Liver (tissue), 9 donors: ENCODE results near the gene RELN. TPM values are rescaled to one million over a fixed set of nuclear protein-coding genes. Genes with fewer than 3 reads are reported as not detected.
A peak's percentile ranks its signal among the peaks of the same experiment; 100 is the strongest.
"Not testable (repeated sequence)": the region's sequence is repeated elsewhere in the genome, so short reads cannot be mapped to it uniquely, and the experiment has no call there.

ENCODE experiments used
- DNase-seq: peaks from one replicate; pipeline ENCODE4 v3.0.0-alpha.2; 2017; ENCODE audit warnings: low spot score
- H3K27ac ChIP-seq, 2 donors: one replicate each; pipeline ENCODE4 v1.7.0; 2013; ENCODE audit warnings: inconsistent platforms in 2 of 2, low read length in 2 of 2, control low read depth in 1 of 2, low read depth in 1 of 2, mild to moderate bottlenecking in 1 of 2
- H3K27me3 ChIP-seq, 4 donors: one replicate each; pipeline versions ENCODE4 v1.6.1 to v1.7.0; 2013; ENCODE audit warnings: low read length in 3 of 4, inconsistent platforms in 1 of 4, mild to moderate bottlenecking in 1 of 4, moderate library complexity in 1 of 4; ENCODE audit not compliant: control insufficient read depth in 4 of 4, insufficient read depth in 4 of 4
- H3K36me3 ChIP-seq, 4 donors: one replicate each; pipeline versions ENCODE4 v1.6.1 to v1.7.0; 2013; ENCODE audit warnings: low read length in 3 of 4, mild to moderate bottlenecking in 3 of 4, low read depth in 1 of 4, moderate library complexity in 1 of 4; ENCODE audit not compliant: control insufficient read depth in 4 of 4, insufficient read depth in 3 of 4
- H3K4me1 ChIP-seq, 4 donors: one replicate each; pipeline versions ENCODE4 v1.6.1 to v1.7.0; 2013; ENCODE audit warnings: low read length in 3 of 4, mild to moderate bottlenecking in 3 of 4, moderate library complexity in 1 of 4; ENCODE audit not compliant: control insufficient read depth in 4 of 4, insufficient read depth in 4 of 4
- H3K4me3 ChIP-seq, 3 donors: one replicate each; pipeline versions ENCODE4 v1.6.1 to v1.7.0; 2013; ENCODE audit warnings: low read length in 3 of 3, control low read depth in 1 of 3, low read depth in 1 of 3, mild to moderate bottlenecking in 1 of 3
- H3K9ac ChIP-seq, 2 donors: one replicate each; pipeline ENCODE4 v1.7.0; 2013; ENCODE audit warnings: low read length in 2 of 2, mild to moderate bottlenecking in 2 of 2, moderate library complexity in 2 of 2, control low read depth in 1 of 2, low read depth in 1 of 2
- H3K9me3 ChIP-seq, 4 donors: one replicate each; pipeline versions ENCODE4 v1.6.1 to v1.7.0; 2013; ENCODE audit warnings: low read length in 3 of 4; ENCODE audit not compliant: control insufficient read depth in 4 of 4
- EGR1 ChIP-seq, 2 donors: IDR thresholded peaks; 2 replicates each; pipeline ENCODE4 v1.6.1; 2016 to 2018; ENCODE audit warnings: antibody characterized with exemption in 2 of 2, low read depth in 2 of 2
- FOXA1 ChIP-seq: IDR thresholded peaks from 2 replicates; pipeline ENCODE4 v1.6.1; 2016; ENCODE audit warnings: antibody characterized with exemption
- FOXA2 ChIP-seq: IDR thresholded peaks from 2 replicates; pipeline ENCODE4 v1.6.1; 2016; ENCODE audit warnings: antibody characterized with exemption
- HNF4A ChIP-seq, 2 donors: conservative IDR thresholded peaks; 2 replicates each; pipeline ENCODE4 v1.6.1; 2016; ENCODE audit warnings: antibody characterized with exemption in 2 of 2, mild to moderate bottlenecking in 2 of 2
- HNF4G ChIP-seq: IDR thresholded peaks from 2 replicates; pipeline ENCODE4 v1.6.1; 2016; ENCODE audit warnings: antibody characterized with exemption
- JUND ChIP-seq, 2 donors: IDR thresholded peaks; 2 replicates each; pipeline ENCODE4 v1.6.1; 2016; ENCODE audit warnings: antibody characterized with exemption in 2 of 2
- NR2F2 ChIP-seq: IDR thresholded peaks from 2 replicates; pipeline ENCODE4 v1.6.1; 2016; ENCODE audit warnings: antibody characterized with exemption
- RAD21 ChIP-seq, 2 donors: IDR thresholded peaks; 2 replicates each; pipeline ENCODE4 v1.6.1; 2016; ENCODE audit warnings: antibody characterized with exemption in 2 of 2, mild to moderate bottlenecking in 2 of 2
- RXRA ChIP-seq, 2 donors: IDR thresholded peaks; 2 replicates each; pipeline ENCODE4 v1.6.1; 2017 to 2018; ENCODE audit warnings: antibody characterized with exemption in 2 of 2, mild to moderate bottlenecking in 1 of 2
- SP1 ChIP-seq: IDR thresholded peaks from 2 replicates; pipeline ENCODE4 v1.6.1; 2018; ENCODE audit warnings: antibody characterized with exemption, mild to moderate bottlenecking
- TAF1 ChIP-seq: conservative IDR thresholded peaks from 2 replicates; pipeline ENCODE4 v1.6.1; 2016; ENCODE audit warnings: antibody characterized with exemption, mild to moderate bottlenecking
- YY1 ChIP-seq: IDR thresholded peaks from 2 replicates; pipeline ENCODE4 v1.6.1; 2016; ENCODE audit warnings: antibody characterized with exemption, mild to moderate bottlenecking
- WGBS: extraction: QIAGEN DNeasy Blood & Tissue Kit; methylation state at CpG from one replicate; pipeline ENCODE4 v1.1.7; 2013; 5-methylcytosine and 5-hydroxymethylcytosine counted together
- polyA plus RNA-seq, 2 donors: library from polyadenylated mRNA; stranded (reverse) in 1 of 2; unstranded in 1 of 2; fragments of 200-250 nt in 1 of 2; fragments of >200 nt in 1 of 2; fragmentation: Nextera tagmentation in 1 of 2; extraction: Ambion mirVana in 1 of 2; gene quantifications; one replicate each; pipeline versions ENCODE4 v1.2.1 to v1.2.3, GENCODE V29; 2013 to 2015
- total RNA-seq, 2 donors: library from RNA; depleted of rRNA; stranded (reverse); fragments of >200 nt; gene quantifications; one replicate each; pipeline ENCODE4 v1.2.3, GENCODE V29; 2014
- TF ChIP-seq, protein P1 (sequence below): IDR thresholded peaks from 2 replicates; pipeline ENCODE4 v1.6.1; 2016; ENCODE audit warnings: antibody characterized with exemption
- TF ChIP-seq, protein P2 (sequence below): IDR thresholded peaks from 2 replicates; pipeline ENCODE4 v1.6.1; 2016; ENCODE audit warnings: antibody characterized with exemption
- TF ChIP-seq, protein P3 (sequence below): fragments of 150-350 bp; IDR thresholded peaks from 2 replicates; pipeline ENCODE4 v1.5.1; 2017; ENCODE audit warnings: improper control_type of control experiment, low read depth, low read length; ENCODE audit not compliant: missing input control
- TF ChIP-seq, protein P4 (sequence below): IDR thresholded peaks from 2 replicates; pipeline ENCODE4 v1.6.1; 2016; ENCODE audit warnings: antibody characterized with exemption
- donor health status: healthy.
- donor health status: healthy.
- donor health status: healthy.
- donor health status: healthy.
- donor health status: healthy.

Gene RELN
- total and polyA plus RNA-seq, 4 donors: 10.0 to 69.8 (median 28.4) TPM

DNA sequence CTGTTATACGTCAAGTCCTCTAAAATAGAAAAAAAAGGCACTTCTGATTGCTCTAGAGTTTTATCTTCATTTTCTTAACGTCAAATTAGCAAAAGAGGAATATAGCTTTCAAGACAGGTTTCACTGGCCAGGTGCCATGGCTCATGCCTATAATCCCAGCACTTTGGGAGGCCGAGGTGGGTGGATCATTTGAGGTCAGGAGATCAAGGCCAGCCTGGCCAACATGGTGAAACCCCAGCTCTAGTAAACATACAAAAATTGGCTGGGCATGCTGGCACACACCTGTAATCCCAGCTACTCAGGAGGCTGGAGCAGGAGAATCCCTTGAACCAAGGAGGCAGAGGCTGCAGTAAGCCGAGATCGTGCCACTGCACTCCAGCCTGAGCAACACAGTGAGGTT, 173.5 kb downstream of the RELN start:
- H3K4me1 ChIP-seq: peaks cover 5 to 17% (median 9%) of the 10 kb centered on the region in 4 donors
- not testable (repeated sequence) for H3K4me3 ChIP-seq, H3K27ac ChIP-seq, DNase-seq, H3K27me3 ChIP-seq, H3K9me3 ChIP-seq, H3K36me3 ChIP-seq, H3K9ac ChIP-seq
- TF ChIP-seq RXRA (IDR thresholded peaks at IDR 0.05) (peak; percentile 40 to 64), RAD21 (IDR thresholded peaks at IDR 0.05) (peak in 1 of 2 donors; percentile 11), HNF4A (conservative IDR thresholded peaks at IDR 0.05) (peak; percentile 36 to 63), NR2F2 (peak; percentile 68)
- TF ChIP-seq, protein P1, sequence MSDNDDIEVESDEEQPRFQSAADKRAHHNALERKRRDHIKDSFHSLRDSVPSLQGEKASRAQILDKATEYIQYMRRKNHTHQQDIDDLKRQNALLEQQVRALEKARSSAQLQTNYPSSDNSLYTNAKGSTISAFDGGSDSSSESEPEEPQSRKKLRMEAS: peak; percentile 9
- WGBS: 67% methylated on average over 5 of the region's 5 CpGs

DNA sequence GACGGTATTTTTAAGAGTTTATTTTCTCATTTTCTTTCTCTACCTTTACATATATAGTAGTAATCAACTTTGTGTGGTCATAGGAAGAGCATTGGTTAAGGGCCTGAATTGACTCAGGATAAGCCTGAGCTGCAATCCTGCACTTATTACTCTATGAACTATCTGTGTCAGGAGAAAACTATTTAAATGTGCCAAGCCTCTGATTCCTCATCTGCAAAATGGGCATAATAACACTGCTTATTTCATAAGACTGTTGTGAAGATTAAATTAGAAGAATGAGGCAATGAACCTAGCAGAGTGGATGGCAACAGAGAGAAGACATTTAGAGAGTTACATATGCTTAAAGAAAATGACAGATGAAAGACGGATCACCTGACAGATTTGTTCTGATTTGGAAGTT, 175.5 kb downstream of the RELN start:
- no peaks in the 10 kb centered on the region for H3K27me3 ChIP-seq
- 94% methylated on average over 2 of the region's 2 CpGs for WGBS
- no peak for DNase-seq
- H3K36me3 ChIP-seq: no peaks in the 10 kb centered on the region
- peaks cover 6 to 28% (median 16%) of the 10 kb centered on the region in 4 donors for H3K4me1 ChIP-seq
- TF ChIP-seq, protein P2, sequence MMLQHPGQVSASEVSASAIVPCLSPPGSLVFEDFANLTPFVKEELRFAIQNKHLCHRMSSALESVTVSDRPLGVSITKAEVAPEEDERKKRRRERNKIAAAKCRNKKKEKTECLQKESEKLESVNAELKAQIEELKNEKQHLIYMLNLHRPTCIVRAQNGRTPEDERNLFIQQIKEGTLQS: no peak
- TF ChIP-seq FOXA1 (no peak), RAD21 (IDR thresholded peaks at IDR 0.05) (no peak), HNF4G (no peak), SP1 (no peak), RXRA (IDR thresholded peaks at IDR 0.05) (no peak), YY1 (no peak), NR2F2 (no peak), FOXA2 (no peak), EGR1 (IDR thresholded peaks at IDR 0.05; ENCODE audit: low read depth in 2 of 2) (no peak)
- TF ChIP-seq, protein P1: no peak
- H3K4me3 ChIP-seq: no peak overlapping the region
- H3K9ac ChIP-seq: no peak overlapping the region
- H3K9me3 ChIP-seq: no peaks in the 10 kb centered on the region
- H3K27ac ChIP-seq: no peak overlapping the region

DNA sequence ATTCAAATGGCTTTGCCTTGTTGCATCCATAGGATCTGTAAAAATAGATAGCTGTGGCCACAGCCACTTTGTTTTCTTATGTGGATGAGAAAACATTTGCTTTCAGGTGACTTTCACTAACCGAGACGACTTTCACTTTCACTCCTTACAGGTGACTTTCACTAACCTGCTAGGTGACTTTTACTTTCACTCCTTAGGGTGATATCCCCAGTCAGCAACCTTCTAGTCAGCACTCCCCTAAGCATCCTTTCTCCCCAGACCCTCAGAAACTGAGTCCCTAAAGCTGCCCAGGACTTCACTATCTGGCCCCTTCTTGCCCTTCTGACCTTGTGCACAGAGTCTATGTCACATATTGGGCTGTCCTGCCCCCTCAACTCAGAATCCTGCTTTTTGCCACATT, 177.5 kb downstream of the RELN start:
- WGBS: 22% methylated on average over 2 of the region's 2 CpGs
- no peak for DNase-seq
- Histone ChIP-seq H3K27ac (peak overlapping the region; percentile 22 to 71), H3K36me3 (no peaks in the 10 kb centered on the region), H3K9me3 (no peaks in the 10 kb centered on the region), H3K4me1 (peaks cover 6 to 28% (median 16%) of the 10 kb centered on the region in 4 donors), H3K4me3 (peak overlapping the region in 2 of 3 donors; percentile 42 to 52), H3K27me3 (no peaks in the 10 kb centered on the region), H3K9ac (no peak overlapping the region)
- TF ChIP-seq HNF4A (conservative IDR thresholded peaks at IDR 0.05): peak; percentile 34 to 38
- peak; percentile 37 for TF ChIP-seq YY1
- peak in 1 of 2 donors; percentile 14 for TF ChIP-seq JUND (IDR thresholded peaks at IDR 0.05)
- TF ChIP-seq, protein P1: peak; percentile 11
- TF ChIP-seq FOXA2: no peak
- TF ChIP-seq RXRA (IDR thresholded peaks at IDR 0.05): peak in 1 of 2 donors; percentile 46
- TF ChIP-seq TAF1: no peak

DNA sequence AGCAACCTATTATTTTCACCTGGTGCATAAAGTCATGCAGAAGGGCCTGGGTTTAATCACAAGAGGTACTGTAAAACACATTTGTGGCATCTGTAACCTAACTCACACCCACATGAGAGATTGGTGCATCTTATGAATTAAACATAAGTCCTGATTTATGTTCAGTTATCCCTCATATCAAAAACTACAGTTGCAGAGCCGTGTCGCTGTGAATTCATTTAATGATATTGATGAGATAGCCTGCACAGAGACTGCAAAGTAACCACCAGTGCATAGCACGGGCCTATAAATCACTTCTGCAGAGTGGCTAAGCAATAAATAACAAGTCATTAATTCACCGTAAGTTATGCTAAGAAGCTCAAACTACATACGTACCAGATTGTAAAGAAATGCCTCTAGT, 178.2 kb downstream of the RELN start:
- Histone ChIP-seq H3K27me3 (no peaks in the 10 kb centered on the region), H3K27ac (no peak overlapping the region), H3K4me1 (peaks cover 6 to 28% (median 16%) of the 10 kb centered on the region in 4 donors), H3K9ac (peak overlapping the region in 1 of 2 donors; percentile 27), H3K36me3 (no peaks in the 10 kb centered on the region), H3K9me3 (no peaks in the 10 kb centered on the region), H3K4me3 (no peak overlapping the region)
- DNase-seq: no peak
- WGBS: 85% methylated on average over 5 of the region's 5 CpGs
- TF ChIP-seq, protein P3, sequence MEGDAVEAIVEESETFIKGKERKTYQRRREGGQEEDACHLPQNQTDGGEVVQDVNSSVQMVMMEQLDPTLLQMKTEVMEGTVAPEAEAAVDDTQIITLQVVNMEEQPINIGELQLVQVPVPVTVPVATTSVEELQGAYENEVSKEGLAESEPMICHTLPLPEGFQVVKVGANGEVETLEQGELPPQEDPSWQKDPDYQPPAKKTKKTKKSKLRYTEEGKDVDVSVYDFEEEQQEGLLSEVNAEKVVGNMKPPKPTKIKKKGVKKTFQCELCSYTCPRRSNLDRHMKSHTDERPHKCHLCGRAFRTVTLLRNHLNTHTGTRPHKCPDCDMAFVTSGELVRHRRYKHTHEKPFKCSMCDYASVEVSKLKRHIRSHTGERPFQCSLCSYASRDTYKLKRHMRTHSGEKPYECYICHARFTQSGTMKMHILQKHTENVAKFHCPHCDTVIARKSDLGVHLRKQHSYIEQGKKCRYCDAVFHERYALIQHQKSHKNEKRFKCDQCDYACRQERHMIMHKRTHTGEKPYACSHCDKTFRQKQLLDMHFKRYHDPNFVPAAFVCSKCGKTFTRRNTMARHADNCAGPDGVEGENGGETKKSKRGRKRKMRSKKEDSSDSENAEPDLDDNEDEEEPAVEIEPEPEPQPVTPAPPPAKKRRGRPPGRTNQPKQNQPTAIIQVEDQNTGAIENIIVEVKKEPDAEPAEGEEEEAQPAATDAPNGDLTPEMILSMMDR: no peak
- TF ChIP-seq, protein P2: no peak
- TF ChIP-seq JUND (IDR thresholded peaks at IDR 0.05) (no peak), YY1 (no peak), SP1 (no peak)
- TF ChIP-seq, protein P4, sequence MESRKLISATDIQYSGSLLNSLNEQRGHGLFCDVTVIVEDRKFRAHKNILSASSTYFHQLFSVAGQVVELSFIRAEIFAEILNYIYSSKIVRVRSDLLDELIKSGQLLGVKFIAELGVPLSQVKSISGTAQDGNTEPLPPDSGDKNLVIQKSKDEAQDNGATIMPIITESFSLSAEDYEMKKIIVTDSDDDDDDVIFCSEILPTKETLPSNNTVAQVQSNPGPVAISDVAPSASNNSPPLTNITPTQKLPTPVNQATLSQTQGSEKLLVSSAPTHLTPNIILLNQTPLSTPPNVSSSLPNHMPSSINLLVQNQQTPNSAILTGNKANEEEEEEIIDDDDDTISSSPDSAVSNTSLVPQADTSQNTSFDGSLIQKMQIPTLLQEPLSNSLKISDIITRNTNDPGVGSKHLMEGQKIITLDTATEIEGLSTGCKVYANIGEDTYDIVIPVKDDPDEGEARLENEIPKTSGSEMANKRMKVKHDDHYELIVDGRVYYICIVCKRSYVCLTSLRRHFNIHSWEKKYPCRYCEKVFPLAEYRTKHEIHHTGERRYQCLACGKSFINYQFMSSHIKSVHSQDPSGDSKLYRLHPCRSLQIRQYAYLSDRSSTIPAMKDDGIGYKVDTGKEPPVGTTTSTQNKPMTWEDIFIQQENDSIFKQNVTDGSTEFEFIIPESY: no peak
